ENCODE measurements around the gene APOL2.
"Not testable (repeated sequence)": the region's sequence is repeated elsewhere in the genome, so short reads cannot be mapped to it uniquely, and the experiment has no call there.

The APOL2 gene

DNA sequence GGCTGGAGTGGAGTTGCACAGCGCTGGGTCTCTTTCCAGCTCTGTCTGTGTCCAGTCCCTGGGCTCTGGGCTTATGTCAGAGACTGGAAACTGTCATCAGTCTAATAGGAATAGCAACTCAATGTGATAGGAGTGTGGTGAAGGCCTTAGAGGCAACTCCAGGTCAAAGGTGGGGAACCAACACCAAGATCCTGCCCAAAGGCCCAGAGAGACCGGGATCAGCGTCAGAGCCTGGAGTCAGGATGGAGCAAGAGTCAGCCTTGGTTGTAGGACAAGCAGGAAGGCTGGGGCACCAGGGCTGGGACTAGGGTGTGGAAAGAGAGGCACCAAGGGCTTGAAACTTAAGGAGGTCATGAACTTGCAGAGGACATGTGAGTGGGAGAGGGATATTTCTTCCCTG lies 23.0 kb upstream of the APOL2 start:
- not testable (repeated sequence) for DNase-seq (ENCODE audit: low read depth in 2 of 2)

- not testable (repeated sequence) for DNase-seq (ENCODE audit: low read depth in 2 of 2)
Measured at GRCh38 chr22:36261675-36262074, 22.3 kb upstream of the APOL2 start.

GRCh38 chr22:36259615-36260300 lies 20.4 kb upstream of the APOL2 start:
- no peak for DNase-seq (ENCODE audit: low read depth in 2 of 2)

DNA sequence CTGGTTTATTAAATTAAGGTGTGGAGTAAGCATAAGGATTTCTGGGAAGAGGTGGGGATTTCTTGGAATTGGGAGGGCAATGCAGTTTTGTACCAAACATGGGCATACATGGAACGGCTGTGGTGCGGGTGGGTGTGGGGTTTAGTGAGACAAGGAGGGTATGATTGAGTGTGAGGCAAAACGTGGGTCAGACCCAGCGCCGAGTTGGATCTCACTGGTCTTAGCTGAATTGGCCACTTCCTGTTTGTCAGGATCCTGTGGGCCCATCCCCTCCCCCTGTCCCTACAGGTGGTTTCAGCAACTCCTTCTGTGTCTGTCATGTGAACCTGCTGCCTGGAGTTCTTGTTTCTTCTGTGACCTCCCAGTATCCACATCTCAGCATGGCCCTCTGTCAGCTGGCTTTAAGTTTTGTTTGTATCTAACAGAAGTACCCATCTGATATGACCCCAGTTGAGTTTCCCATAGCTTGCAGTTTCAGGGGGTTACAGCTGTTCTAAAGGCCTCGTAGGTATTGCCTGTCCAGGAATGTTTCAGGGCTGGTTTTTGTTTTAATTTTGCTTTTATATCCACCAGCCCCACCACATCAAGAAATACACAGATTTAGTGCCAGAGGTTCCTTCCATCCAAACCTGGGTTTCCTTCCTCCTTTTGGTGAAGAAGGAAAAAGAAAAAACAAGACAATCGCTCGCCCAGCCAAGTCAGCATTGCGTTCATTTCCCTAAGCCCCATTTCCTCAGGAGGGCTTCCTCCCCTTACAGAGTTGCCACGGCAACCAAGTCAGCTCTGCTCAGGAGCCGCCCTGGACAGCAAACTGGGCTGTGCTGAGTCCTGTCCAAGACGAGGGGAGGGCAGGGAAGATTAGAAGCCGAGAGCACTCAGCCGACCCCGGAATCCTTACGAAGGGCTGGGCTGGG lies 19.6 kb upstream of the APOL2 start:
- DNase-seq (ENCODE audit: low read depth in 2 of 2), result peak; percentile 21 to 30

GRCh38 chr22:36257948-36258670 lies 18.8 kb upstream of the APOL2 start:
- no peak for DNase-seq (ENCODE audit: low read depth in 2 of 2)

- no peak for DNase-seq (ENCODE audit: low read depth in 2 of 2)
Measured at GRCh38 chr22:36257308-36257707, 18.0 kb upstream of the APOL2 start.

DNA sequence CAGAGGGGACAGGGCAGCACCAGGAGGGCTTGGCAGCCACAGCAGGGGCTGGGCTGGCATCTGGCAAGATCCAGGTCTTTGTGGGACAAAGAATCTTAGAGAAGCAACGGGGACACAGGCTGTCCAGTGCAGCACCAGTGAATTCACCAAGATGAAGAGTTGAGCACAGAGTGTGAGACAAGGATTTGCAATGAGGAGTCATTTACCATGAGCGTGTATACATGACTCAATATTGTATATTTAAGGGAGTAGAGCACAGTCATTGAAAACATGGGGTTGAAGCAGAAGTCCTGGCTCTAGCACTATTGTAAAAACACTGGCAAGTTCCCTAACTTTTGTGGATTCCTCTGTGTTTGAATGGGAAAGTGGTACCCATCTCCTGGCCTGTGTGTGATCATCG lies 17.2 kb upstream of the APOL2 start:
- DNase-seq (ENCODE audit: low read depth in 2 of 2), result no peak

DNA sequence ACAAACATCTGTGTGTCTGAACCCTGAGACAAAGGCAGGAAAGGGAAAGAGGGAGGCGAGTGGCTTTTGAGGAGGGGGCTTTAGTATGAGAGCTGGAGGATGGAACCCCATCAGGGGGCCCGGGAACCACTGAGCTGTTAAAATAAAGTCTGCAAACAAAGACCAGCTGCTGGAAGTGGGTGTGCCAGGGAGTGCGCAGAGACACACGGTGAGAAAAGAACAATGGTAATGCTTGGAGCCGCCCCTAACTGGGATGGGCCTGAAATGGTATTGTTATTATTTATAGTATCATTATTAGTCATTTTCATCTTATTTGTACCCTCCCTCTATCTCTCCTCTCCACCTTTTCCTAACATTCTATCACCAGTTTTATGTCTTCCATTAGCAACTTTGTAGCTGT lies 16.2 kb upstream of the APOL2 start:
- not testable (repeated sequence) for DNase-seq (ENCODE audit: low read depth in 2 of 2)

DNA sequence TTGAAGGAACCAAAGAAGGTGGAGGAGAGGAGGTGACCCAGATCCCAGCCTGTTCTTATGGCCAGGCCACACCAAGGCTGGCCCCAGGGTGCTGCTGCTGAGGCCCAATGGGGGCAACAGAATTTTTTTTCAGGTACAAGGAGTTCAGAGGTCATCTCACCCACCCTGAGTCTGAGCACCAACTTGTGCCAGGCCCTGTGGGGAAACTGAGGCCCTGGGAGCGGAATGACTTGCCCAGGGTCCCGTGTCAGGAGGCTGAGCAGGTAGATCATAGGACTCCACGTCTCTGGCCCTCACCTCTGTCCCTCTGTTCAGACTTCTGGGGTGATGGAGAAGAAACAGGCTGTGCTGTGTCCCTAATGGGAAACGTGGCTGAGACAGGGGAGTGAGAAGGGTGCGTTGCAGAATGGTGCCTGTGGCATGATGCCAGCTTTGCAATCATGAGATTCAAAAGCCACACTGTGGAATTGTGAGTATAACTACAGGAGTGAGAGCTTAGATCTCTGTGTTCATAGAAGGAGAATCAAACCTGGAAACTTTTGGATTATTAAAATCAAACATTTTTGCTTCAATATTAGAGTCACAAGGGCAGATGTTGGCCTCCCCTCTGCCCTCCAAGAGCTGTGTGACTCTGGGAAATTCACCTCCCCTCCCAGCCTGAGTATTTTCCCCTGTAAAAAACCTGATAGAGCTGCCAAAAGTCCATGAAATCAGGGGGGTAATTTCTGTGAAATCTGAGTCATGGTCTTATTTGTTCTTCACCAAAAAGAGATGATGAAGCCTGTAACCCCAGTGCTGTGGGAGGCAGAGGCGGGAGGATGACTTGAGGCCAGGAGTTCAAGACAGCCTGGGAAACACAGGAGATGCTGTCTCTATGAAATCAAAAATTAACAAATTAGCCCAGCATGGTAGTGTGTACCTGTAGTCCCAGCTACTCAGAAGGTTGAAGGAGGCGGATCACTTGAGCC lies 14.5 kb upstream of the APOL2 start:
- no peak for DNase-seq (ENCODE audit: low read depth in 2 of 2)

DNA sequence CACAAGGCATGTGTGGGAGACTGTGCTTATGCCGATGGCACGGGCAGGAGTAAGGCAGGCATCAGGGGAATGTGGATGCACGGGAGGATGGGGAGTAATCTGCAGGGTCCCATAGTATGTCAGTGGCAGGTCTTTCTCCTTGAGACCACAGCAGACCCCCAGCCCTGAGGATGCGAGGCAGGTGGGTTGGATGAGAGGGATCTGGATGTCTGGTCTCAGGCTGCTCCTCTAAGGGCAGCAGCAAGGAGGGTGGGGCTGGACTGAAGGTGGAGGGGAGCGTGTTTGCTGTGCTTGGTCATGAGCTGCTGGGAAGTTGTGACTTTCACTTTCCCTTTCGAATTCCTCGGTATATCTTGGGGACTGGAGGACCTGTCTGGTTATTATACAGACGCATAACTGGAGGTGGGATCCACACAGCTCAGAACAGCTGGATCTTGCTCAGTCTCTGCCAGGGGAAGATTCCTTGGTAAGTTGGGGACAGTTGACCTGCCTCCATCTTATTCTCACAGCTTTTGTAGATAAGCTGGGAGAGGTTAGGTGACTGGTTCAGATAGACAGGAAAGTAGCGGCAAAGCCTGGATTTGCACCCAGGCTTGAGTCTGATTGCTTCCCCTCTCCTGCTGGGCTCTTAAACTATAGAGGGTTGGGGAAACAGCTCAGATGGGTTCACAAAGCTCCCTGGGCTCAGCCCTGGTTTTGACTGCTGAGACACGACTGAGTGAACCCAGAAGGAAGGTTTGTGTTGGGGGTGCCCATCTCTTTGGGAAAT lies 13.6 kb upstream of the APOL2 start, which contains the start of gene APOL1:
Gene APOL1, plus strand, starts transcription at position 380 of the 769 bp plus-strand sequence. CDS start 1,823 bp downstream, outside the sequence.
- peak in 1 of 2 donors; percentile 36 for DNase-seq (ENCODE audit: low read depth in 2 of 2)

- DNase-seq (ENCODE audit: low read depth in 2 of 2), result not testable (repeated sequence)
Measured at GRCh38 chr22:36251979-36252608, 12.8 kb upstream of the APOL2 start.

DNA sequence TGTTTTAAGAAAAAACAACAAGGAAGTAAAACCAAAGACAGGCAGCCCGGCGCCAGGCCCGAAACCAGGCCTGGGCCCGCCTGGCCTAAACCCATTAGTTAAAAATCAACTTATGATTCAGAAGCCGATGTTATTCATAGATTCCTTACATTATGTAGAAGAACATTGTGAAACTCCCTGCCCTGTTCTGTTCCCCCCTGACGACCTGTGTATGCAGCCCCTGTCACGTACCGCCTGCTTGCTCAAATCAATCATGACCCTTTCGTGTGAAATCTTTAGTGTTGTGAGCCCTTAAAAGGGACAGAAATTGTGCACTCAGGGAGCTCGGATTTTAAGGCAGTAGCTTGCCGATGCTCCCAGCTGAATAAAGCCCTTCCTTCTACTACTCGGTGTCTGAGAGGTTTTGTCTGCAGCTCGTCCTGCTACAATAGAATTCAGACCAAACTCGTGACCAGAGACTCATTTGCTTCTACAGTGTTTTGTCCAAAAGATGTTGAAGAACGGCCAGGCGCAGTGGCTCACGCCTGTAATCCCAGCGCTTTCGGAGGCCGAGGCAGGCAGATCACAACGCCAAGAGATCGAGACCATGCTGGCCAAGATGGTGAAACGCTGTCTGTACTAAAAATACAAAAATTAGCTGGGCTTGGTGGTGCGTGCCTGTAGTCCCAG lies 11.1 kb upstream of the APOL2 start:
- DNase-seq (ENCODE audit: low read depth in 2 of 2), result not testable (repeated sequence)

DNA sequence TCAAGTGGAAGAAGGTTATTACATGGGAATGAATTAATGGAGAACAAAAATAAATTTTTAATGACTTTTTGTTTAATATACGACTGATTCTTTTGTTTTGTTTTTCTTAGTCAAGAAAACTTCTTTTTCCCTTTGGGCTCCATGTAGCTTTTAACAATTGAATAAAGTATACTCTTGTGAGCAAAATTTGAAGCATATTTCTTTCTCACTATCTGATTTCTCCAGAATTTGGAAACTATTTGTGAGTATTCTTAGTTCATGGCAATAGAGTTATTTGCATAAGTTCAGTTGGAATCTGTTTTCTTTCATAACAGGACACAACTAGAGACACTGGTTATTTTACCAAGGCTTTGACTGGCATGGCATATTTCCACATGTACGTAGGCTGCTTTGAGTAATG lies 9.8 kb upstream of the APOL2 start:
- DNase-seq (ENCODE audit: low read depth in 2 of 2), result no peak

DNA sequence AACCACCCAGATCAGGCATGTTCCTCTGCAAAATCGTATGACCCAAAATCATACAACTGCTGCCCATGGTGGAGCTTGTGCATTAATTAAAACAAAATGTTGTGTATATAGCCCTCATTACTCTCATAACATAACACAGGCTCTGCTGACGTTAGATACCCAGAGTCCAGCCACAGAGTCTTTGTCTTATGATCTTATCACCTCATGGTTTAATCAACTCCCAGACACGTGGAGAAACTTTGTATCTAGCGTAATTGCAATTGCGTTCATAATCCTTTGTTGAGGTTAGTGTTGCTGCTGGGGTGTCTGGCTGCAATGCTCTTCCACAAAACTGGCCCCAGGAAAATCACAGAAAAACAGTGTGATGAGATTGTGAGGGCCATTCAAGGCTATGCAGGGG lies 8.6 kb upstream of the APOL2 start:
- no peak for DNase-seq (ENCODE audit: low read depth in 2 of 2)

GRCh38 chr22:36246718-36247117 lies 7.4 kb upstream of the APOL2 start:
- no peak for DNase-seq (ENCODE audit: low read depth in 2 of 2)

DNA sequence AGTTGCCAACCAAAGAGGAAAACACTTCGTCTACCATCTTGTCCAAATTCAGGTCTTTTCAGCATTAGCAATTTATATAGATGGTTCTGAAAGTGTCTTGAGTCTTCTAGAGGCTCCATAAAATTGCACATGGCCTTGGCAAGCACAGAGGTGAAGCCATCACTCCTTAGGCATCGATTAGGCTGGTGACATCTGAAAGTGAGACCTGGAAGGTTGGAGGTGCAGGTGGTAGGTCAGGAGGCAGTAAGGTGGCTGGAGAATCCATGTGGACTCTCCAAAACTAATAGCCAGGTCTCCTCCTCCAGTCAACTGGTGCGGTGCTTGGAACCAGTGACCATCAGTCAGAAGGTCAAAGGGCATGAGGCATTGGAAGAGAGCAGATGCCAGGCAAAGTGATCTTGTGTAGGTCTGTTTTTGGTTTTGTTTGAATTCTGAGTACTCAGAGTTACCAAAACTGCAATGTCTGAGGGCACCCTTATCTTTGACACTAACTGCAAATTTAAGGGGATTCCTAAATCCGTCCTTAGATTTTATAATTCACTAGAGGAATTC lies 6.6 kb upstream of the APOL2 start:
- no peak for DNase-seq (ENCODE audit: low read depth in 2 of 2)

GRCh38 chr22:36244522-36245391 lies 5.4 kb upstream of the APOL2 start:
- no peak for DNase-seq (ENCODE audit: low read depth in 2 of 2)

GRCh38 chr22:36243986-36244385 lies 4.7 kb upstream of the APOL2 start:
- DNase-seq (ENCODE audit: low read depth in 2 of 2), result no peak

Data from stimulated activated CD8-positive, alpha-beta memory T cell treated with anti-CD3 and anti-CD28 coated beads, Interleukin-2, amount 100 ng/mL, for 48 hours (primary cell).